Renal pelvis (tissue), 4 donors: Measurements from ENCODE around the gene CRYM. TPM values are rescaled to one million over a fixed set of nuclear protein-coding genes. Genes with fewer than 3 reads are reported as not detected.
"Not testable (repeated sequence)": the region's sequence is repeated elsewhere in the genome, so short reads cannot be mapped to it uniquely, and the experiment has no call there.

Experiments
- DNase-seq: peaks from one replicate; pipeline ENCODE4 v3.0.0-alpha.2; 2013
- polyA plus RNA-seq, 3 donors: library from polyadenylated mRNA; unstranded; fragments of 120-200 nt; gene quantifications; one replicate each; pipeline ENCODE4 v1.2.1, GENCODE V29; 2013; ENCODE audit not compliant: insufficient read length in 3 of 3

Gene CRYM
- polyA plus RNA-seq, 3 donors: 10.8 to 12.0 (median 11.7) TPM

- DNase-seq: no peak
Measured at GRCh38 chr16:21253470-21253869, 24.6 kb downstream of the CRYM start.

GRCh38 chr16:21250072-21250923 is 27.8 kb downstream of the CRYM start:
- DNase-seq: no peak

- DNase-seq: not testable (repeated sequence)
Measured at GRCh38 chr16:21248179-21248578, 29.9 kb downstream of the CRYM start.

GRCh38 chr16:21244518-21245215 is 33.4 kb downstream of the CRYM start:
- DNase-seq: no peak

- no peak for DNase-seq
Measured at GRCh38 chr16:21242756-21243155, 35.3 kb downstream of the CRYM start.

GRCh38 chr16:21239646-21240045 is 38.4 kb downstream of the CRYM start:
- DNase-seq: no peak

GRCh38 chr16:21236831-21237230 is 41.3 kb downstream of the CRYM start:
- DNase-seq: no peak

- DNase-seq: no peak
Measured at GRCh38 chr16:21235199-21235585, 42.9 kb downstream of the CRYM start.

- DNase-seq: no peak
Measured at GRCh38 chr16:21233521-21234150, 44.5 kb downstream of the CRYM start, which contains the start of gene ANKS4B. ANKS4B (plus strand) TSS chr16:21233699; CDS start chr16:21233738, 39 bp downstream.

GRCh38 chr16:21233045-21233520 is 45.0 kb downstream of the CRYM start:
- no peak for DNase-seq

- DNase-seq: no peak
Measured at GRCh38 chr16:21228361-21228872, 49.7 kb downstream of the CRYM start.

- no peak for DNase-seq
Measured at GRCh38 chr16:21227866-21228265, 50.2 kb downstream of the CRYM start.

- DNase-seq: no peak
Measured at GRCh38 chr16:21226749-21227148, 51.3 kb downstream of the CRYM start.

GRCh38 chr16:21224800-21225199 is 53.3 kb downstream of the CRYM start:
- DNase-seq: no peak

- no peak for DNase-seq
Measured at GRCh38 chr16:21223787-21224186, 54.3 kb downstream of the CRYM start.

- DNase-seq: no peak
Measured at GRCh38 chr16:21222495-21223337, 55.4 kb downstream of the CRYM start.

GRCh38 chr16:21219551-21219950 is 58.5 kb downstream of the CRYM start:
- no peak for DNase-seq

GRCh38 chr16:21218153-21218552 is 59.9 kb downstream of the CRYM start:
- no peak for DNase-seq

GRCh38 chr16:21217121-21217520 is 61.0 kb downstream of the CRYM start:
- no peak for DNase-seq

- DNase-seq: no peak
Measured at GRCh38 chr16:21214086-21214485, 64.0 kb downstream of the CRYM start.

- DNase-seq: no peak
Measured at GRCh38 chr16:21211486-21211885, 66.6 kb downstream of the CRYM start, which contains the start of gene ZP2. ZP2 (minus strand) TSS chr16:21211574; CDS start chr16:21211547, 27 bp downstream.
